ENCODE results near the gene APBA2.

DNA sequence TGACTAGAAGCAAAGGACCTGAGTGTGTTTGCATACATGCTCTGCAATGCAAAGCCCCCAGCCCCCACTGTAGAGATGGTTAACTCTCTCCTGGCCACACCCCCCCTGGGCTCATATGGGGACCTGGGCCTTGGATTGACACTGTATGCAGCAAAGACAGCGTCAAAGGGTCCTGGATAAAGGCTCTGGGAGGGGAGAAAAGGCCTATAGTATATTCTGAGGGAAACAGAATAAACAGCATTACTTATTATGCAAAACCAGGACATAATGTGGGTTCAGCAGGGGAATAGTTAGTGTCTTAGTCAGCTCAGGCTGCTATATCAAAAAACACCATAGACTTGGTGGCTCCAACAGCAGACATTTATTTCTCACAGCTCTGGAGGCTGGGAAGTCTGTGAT, 158.7 kb downstream of the APBA2 start:
- TF ChIP-seq CTCF (IDR thresholded peaks at IDR 0.05; ENCODE audit: low read length) (no peak), EZH2 (IDR thresholded peaks at IDR 0.05; ENCODE audit: borderline replicate concordance, low read length) (no peak)

Measured in OCI-LY1 (cell line).